ENCODE data around the gene CEP89. TPM values are rescaled to one million over a fixed set of nuclear protein-coding genes. Genes with fewer than 3 reads are reported as not detected.
"Not testable (repeated sequence)": the region's sequence is repeated elsewhere in the genome, so short reads cannot be mapped to it uniquely, and the experiment has no call there.

The CEP89 gene
- total RNA-seq, 1 experiment from 2014 or later = 27.6 TPM

GRCh38 chr19:32988724-32989123 is 17.0 kb upstream of the CEP89 start (continued):
- TF ChIP-seq, protein P1, sequence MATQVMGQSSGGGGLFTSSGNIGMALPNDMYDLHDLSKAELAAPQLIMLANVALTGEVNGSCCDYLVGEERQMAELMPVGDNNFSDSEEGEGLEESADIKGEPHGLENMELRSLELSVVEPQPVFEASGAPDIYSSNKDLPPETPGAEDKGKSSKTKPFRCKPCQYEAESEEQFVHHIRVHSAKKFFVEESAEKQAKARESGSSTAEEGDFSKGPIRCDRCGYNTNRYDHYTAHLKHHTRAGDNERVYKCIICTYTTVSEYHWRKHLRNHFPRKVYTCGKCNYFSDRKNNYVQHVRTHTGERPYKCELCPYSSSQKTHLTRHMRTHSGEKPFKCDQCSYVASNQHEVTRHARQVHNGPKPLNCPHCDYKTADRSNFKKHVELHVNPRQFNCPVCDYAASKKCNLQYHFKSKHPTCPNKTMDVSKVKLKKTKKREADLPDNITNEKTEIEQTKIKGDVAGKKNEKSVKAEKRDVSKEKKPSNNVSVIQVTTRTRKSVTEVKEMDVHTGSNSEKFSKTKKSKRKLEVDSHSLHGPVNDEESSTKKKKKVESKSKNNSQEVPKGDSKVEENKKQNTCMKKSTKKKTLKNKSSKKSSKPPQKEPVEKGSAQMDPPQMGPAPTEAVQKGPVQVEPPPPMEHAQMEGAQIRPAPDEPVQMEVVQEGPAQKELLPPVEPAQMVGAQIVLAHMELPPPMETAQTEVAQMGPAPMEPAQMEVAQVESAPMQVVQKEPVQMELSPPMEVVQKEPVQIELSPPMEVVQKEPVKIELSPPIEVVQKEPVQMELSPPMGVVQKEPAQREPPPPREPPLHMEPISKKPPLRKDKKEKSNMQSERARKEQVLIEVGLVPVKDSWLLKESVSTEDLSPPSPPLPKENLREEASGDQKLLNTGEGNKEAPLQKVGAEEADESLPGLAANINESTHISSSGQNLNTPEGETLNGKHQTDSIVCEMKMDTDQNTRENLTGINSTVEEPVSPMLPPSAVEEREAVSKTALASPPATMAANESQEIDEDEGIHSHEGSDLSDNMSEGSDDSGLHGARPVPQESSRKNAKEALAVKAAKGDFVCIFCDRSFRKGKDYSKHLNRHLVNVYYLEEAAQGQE (IDR thresholded peaks at IDR 0.05; ENCODE audit: low read depth) = no peak
- no peak for TF ChIP-seq SRF (IDR thresholded peaks at IDR 0.05; ENCODE audit: low read depth)

GRCh38 chr19:32988254-32988653 is 16.5 kb upstream of the CEP89 start:
- H3K27me3 ChIP-seq (ENCODE audit: insufficient read depth, low read length); ATAC-seq; H3K4me3 ChIP-seq (replicated peaks in 1 of 2; ENCODE audit: low read depth in 1 of 2, low read length in 2 of 2); H3K9ac ChIP-seq (ENCODE audit: low read length); DNase-seq (ENCODE audit: low read depth, low spot score); H2AFZ ChIP-seq (ENCODE audit: low read depth, low read length, poor library complexity, severe bottlenecking); BruUV-seq (replicated peaks); POLR2A ChIA-PET; H3K79me2 ChIP-seq (ENCODE audit: insufficient read depth, low read length); H3K4me2 ChIP-seq (ENCODE audit: low read length); H3K9me3 ChIP-seq (ENCODE audit: control insufficient read depth in 1 of 2, insufficient read depth in 1 of 2, low read depth in 1 of 2, low read length in 2 of 2); intact Hi-C loops (cut with micrococcal nuclease); H3K9me2 ChIP-seq (ENCODE audit: insufficient read depth); H4K20me1 ChIP-seq (ENCODE audit: insufficient read depth); H3K27ac ChIP-seq (ENCODE audit: low read depth, low read length); CTCF ChIA-PET; RAD21 ChIA-PET (ENCODE audit: low non-redundant PET in 1 of 2, low total read pairs in 2 of 2, uncharacterized antibody in 2 of 2, unreplicated experiment in 2 of 2); H3K4me1 ChIP-seq (ENCODE audit: control insufficient read depth in 1 of 2, insufficient read depth in 2 of 2, low read length in 2 of 2): not testable (repeated sequence)
- peaks cover 6 to 11% of the 10 kb centered on the region in 2 experiments; a peak in 3 of 4 replicates for H3K36me3 ChIP-seq (ENCODE audit: control insufficient read depth in 1 of 2, insufficient read depth in 2 of 2, low read length in 2 of 2)

DNA sequence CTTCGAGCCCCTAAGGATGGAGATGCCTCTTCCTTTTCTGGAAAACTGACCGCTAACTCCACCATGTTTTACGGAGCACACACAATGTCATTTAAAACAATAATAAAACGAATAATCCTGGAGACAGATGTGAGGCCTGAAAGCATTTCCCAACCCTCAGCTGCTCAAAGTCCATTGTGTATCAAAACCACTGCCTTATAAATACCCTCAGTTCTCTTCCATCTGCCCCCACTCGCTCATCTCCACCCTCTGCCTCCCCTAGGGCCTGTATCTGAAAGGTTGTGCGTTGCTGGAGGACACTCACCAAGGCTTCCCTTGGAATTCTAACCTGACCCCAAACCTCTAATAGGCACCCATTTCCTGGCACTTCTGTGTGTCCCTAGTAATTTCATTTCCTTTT is 10.7 kb upstream of the CEP89 start:
- H3K4me3 ChIP-seq (replicated peaks in 1 of 2; ENCODE audit: low read depth in 1 of 2, low read length in 2 of 2); H3K9ac ChIP-seq (ENCODE audit: low read length); H4K20me1 ChIP-seq (ENCODE audit: insufficient read depth); RAD21 ChIA-PET (ENCODE audit: low non-redundant PET in 1 of 2, low total read pairs in 2 of 2, uncharacterized antibody in 2 of 2, unreplicated experiment in 2 of 2); intact Hi-C loops (cut with micrococcal nuclease); ATAC-seq; H2AFZ ChIP-seq (ENCODE audit: low read depth, low read length, poor library complexity, severe bottlenecking); CTCF ChIA-PET; BruUV-seq (replicated peaks); H3K27me3 ChIP-seq (ENCODE audit: insufficient read depth, low read length); H3K79me2 ChIP-seq (ENCODE audit: insufficient read depth, low read length); H3K4me2 ChIP-seq (ENCODE audit: low read length); H3K9me3 ChIP-seq (ENCODE audit: control insufficient read depth in 1 of 2, insufficient read depth in 1 of 2, low read depth in 1 of 2, low read length in 2 of 2); H3K27ac ChIP-seq (ENCODE audit: low read depth, low read length); H3K4me1 ChIP-seq (ENCODE audit: control insufficient read depth in 1 of 2, insufficient read depth in 2 of 2, low read length in 2 of 2); H3K36me3 ChIP-seq (ENCODE audit: control insufficient read depth in 1 of 2, insufficient read depth in 2 of 2, low read length in 2 of 2); DNase-seq (ENCODE audit: low read depth, low spot score); H3K9me2 ChIP-seq (ENCODE audit: insufficient read depth); POLR2A ChIA-PET: not testable (repeated sequence)

GRCh38 chr19:32979807-32980206 is 8.0 kb upstream of the CEP89 start:
- H3K9me2 ChIP-seq (ENCODE audit: insufficient read depth); RAD21 ChIA-PET (ENCODE audit: low non-redundant PET in 1 of 2, low total read pairs in 2 of 2, uncharacterized antibody in 2 of 2, unreplicated experiment in 2 of 2); intact Hi-C loops (cut with micrococcal nuclease): not testable (repeated sequence)

More at GRCh38 chr19:32979807-32980206, 8.0 kb upstream of the CEP89 start:
- H3K4me1 ChIP-seq (ENCODE audit: control insufficient read depth in 1 of 2, insufficient read depth in 2 of 2, low read length in 2 of 2); ATAC-seq; BruUV-seq (replicated peaks); H2AFZ ChIP-seq (ENCODE audit: low read depth, low read length, poor library complexity, severe bottlenecking); H3K27me3 ChIP-seq (ENCODE audit: insufficient read depth, low read length); H3K4me3 ChIP-seq (replicated peaks in 1 of 2; ENCODE audit: low read depth in 1 of 2, low read length in 2 of 2); H3K79me2 ChIP-seq (ENCODE audit: insufficient read depth, low read length); DNase-seq (ENCODE audit: low read depth, low spot score); H4K20me1 ChIP-seq (ENCODE audit: insufficient read depth); H3K9ac ChIP-seq (ENCODE audit: low read length); POLR2A ChIA-PET; H3K4me2 ChIP-seq (ENCODE audit: low read length); H3K27ac ChIP-seq (ENCODE audit: low read depth, low read length); CTCF ChIA-PET; H3K9me3 ChIP-seq (ENCODE audit: control insufficient read depth in 1 of 2, insufficient read depth in 1 of 2, low read depth in 1 of 2, low read length in 2 of 2): not testable (repeated sequence)
- H3K36me3 ChIP-seq (ENCODE audit: control insufficient read depth in 1 of 2, insufficient read depth in 2 of 2, low read length in 2 of 2) = peaks cover 9 to 16% of the 10 kb centered on the region in 2 experiments; a peak in 3 of 4 replicates

All from HCT116 (cell line).